Choroid plexus epithelial cell (primary cell): ENCODE data around the gene MT1G.

Experiments
- DNase-seq: peaks from one replicate; pipeline ENCODE4 v3.0.0-alpha.2; 2010; ENCODE audit warnings: low read depth
- H3K4me3 ChIP-seq: 2 replicates; pipeline ENCODE4 v1.5.1; 2011; ENCODE audit warnings: low read depth, mild to moderate bottlenecking, control low read depth, low read length, moderate library complexity
- TF ChIP-seq, protein P1 (sequence below): conservative IDR thresholded peaks from 2 replicates; pipeline ENCODE4 v1.5.1; 2011; ENCODE audit warnings: low read depth, mild to moderate bottlenecking, control low read depth, inconsistent platforms, low read length, moderate library complexity

MT1G gene

DNA sequence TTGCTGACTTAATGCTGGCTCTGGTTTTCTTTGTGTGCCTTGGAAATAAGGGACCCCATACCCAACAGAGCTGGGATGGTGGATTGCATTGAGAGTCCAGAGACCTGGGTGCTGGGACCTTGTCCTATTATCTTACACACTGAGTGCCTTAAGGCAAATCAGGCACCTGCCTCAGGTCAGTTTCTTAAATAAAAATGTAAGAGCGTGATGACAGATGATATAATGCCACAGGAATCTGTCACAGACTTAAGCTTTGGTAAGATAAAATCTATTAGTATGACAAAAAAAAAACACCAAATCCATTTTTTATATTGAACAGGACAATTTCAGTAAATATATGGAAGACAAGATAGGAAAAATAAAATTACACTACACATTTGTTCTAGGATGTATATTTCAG lies 27.8 kb downstream of the MT1G start:
- TF ChIP-seq, protein P1, sequence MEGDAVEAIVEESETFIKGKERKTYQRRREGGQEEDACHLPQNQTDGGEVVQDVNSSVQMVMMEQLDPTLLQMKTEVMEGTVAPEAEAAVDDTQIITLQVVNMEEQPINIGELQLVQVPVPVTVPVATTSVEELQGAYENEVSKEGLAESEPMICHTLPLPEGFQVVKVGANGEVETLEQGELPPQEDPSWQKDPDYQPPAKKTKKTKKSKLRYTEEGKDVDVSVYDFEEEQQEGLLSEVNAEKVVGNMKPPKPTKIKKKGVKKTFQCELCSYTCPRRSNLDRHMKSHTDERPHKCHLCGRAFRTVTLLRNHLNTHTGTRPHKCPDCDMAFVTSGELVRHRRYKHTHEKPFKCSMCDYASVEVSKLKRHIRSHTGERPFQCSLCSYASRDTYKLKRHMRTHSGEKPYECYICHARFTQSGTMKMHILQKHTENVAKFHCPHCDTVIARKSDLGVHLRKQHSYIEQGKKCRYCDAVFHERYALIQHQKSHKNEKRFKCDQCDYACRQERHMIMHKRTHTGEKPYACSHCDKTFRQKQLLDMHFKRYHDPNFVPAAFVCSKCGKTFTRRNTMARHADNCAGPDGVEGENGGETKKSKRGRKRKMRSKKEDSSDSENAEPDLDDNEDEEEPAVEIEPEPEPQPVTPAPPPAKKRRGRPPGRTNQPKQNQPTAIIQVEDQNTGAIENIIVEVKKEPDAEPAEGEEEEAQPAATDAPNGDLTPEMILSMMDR: no peak
- DNase-seq: no peak
- H3K4me3 ChIP-seq: no peak overlapping the region

DNA sequence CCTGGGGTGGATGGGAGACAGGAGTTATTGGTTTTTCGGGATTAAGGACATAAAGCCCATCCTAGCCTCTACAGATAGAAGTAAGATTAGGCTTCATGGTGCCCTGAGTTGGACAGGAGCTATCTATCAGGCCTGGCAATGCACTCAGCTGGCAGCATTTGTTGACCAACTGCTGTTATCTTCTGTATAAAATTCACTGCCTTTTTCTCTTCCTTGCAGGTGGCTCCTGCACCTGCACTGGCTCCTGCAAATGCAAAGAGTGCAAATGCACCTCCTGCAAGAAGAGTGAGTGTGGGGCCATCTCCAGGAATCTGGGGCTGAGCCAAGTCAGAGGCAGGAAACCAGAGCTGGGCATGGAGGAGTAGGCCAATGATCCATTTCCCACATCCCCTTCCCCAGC lies 28.8 kb downstream of the MT1G start:
- no peak overlapping the region for H3K4me3 ChIP-seq
- TF ChIP-seq, protein P1: no peak
- no peak for DNase-seq

DNA sequence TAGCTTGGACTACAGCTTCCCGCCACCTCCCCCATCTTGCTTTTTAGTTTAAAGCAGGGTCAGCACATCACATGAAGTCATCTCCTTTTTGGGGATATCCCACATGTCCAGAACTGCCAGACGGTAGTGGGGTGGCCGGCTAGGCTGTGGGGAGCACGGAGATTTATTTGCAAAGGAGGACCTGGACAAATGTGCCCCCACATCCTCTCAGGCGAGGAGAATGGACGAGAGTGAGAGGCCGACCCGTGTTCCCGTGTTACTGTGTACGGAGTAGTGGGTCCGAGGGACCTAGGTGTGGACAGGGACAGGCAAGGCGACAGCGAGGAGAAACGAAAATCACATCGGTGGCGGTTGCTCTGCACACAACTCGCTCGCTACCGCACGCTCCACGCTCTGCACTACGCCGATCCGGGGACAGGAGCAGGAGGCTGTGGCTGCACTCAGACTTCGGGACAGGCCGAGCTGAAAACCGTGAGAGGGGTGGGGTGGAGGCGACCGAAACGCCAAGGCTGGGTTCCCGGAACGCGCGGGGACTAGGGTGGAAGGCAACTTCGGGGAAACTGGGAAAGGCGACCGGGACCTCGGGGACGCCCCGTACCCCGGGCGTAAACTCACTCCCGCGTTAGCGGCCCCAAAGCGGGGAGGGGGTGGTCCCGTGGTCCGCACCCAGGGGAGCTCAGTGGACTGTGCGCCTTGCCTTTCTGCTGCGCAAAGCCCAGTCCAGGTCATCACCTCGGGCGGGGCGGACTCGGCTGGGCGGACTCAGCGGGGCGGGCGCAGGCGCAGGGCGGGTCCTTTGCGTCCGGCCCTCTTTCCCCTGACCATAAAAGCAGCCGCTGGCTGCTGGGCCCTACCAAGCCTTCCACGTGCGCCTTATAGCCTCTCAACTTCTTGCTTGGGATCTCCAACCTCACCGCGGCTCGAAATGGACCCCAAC lies 29.8 kb downstream of the MT1G start, which contains the start of gene MT1A:
TSS of gene MT1A (plus strand) at position 853 of the 937 bp plus-strand sequence. CDS start at position 926, 73 bp downstream.
- peak; percentile 62 for DNase-seq
- H3K4me3 ChIP-seq: peak within 1 kb of the TSS; percentile 62

DNA sequence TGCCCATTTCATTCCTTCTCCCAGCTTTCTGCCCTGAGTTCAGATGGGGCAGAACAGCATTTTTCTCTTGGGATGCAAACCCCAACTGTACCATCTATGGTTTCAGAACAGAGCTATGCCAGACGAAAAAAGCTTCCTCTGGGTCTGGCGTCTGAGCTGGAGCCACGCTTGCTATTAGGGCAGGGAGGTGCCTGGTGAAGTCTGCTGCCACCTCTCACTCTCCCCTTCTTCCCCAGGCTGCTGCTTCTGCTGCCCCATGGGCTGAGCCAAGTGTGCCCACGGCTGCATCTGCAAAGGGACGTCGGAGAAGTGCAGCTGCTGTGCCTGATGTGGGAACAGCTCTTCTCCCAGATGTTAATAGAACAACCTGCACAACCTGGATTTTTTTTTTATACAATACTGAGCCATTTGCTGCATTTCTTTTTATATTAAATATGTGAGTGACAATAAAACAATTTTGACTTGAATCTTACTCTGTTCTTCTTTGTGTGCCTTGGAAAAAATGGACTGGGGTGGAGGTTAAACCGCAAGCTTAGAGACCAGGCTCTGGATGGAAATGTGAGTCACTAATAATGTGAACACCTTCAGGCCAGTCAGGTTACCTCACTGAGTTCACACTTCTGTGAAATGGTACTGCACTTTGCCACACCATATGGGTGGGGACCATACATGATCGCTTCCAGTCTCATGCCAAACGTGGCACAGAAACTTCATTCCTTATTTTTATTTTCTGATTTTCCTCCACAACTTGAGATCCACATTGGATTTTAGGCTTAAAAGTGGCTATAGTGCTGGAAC lies 31.1 kb downstream of the MT1G start:
- TF ChIP-seq, protein P1: no peak
- H3K4me3 ChIP-seq: no peak overlapping the region
- no peak for DNase-seq

More for the DNA sequence above, 29.8 kb downstream of the MT1G start, which contains the start of gene MT1A:
- TF ChIP-seq, protein P1: no peak

DNA sequence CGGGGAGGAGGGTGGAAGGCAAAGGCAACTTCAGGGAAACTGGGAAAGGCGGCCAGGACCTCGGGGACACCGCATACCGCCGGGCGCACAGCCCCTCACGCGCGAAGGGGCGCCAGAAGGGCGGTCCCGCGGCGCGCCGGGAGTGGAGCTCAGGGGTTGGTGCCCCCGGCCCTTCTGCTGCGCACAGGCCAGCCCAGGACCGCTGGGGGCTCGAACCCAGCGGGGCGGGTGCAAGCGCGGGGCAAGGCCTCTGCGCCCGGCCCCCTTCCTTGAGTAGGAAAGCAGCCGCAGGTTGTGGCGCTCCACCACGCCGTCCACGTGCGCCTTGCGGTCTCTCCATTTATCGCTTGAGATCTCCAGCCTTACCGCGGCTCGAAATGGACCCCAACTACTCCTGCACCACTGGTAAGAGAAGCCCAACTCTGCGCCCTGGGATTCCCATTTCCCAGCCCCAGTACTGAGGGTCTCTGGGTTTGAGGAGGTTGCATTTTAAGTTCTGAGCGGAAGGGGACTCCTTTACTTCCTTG lies 32.4 kb downstream of the MT1G start:
- peak overlapping the region; percentile 45 for H3K4me3 ChIP-seq

DNA sequence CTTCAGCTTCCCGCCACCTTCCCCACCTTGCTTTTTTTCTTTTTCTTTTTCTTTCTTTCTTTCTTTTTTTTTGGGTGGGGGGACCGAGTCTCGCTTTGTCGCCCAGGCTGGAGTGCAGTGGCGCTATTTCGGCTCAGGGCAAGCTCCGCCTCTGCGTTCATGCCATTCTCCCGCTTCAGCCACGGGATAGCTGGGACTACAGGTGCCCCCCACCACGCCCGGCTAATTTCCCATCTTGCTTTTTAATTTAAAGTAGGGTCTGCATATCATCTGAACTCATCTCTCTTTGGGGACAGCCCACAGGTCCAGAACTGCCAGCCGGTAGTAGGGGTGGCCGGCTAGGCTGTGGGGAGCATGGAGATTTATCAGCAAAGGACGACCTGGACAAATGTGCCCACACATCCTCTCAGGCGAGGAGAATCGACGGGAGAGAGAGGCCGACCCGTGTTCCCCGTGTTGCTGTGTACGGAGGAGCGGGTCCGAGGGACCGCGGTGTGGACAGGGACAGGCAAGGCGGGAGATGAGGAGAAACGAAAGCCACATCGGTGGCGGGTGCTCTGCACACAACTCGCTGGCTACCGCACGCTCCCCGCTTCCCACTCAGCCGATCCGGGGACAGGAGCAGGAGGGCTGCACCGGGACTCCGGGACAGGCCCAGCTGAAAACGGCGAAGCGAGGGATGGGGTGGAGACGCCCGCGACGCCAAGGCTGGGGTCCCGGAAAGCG lies 33.0 kb downstream of the MT1G start:
- TF ChIP-seq, protein P1: no peak
- DNase-seq: no peak
- peak overlapping the region; percentile 45 for H3K4me3 ChIP-seq

More for the DNA sequence above, 32.4 kb downstream of the MT1G start:
- TF ChIP-seq, protein P1: no peak
- no peak for DNase-seq
